Tibial artery (tissue), 4 donors: ENCODE measurements around the gene IFIT2.
A peak's percentile ranks its signal among the peaks of the same experiment; 100 is the strongest.

Source experiments
- DNase-seq, 2 donors: peaks; one replicate each; pipeline ENCODE4 v3.0.0-alpha.2; 2019
- H3K27ac ChIP-seq, 2 donors: fragments of 200-600 bp; sonication (generic) in 1 of 2; 1 replicate in 1 of 2; 2 replicates in 1 of 2; pipeline ENCODE4 v1.5.1; 2018 to 2019; ENCODE audit warnings: mild to moderate bottlenecking in 1 of 2
- H3K27me3 ChIP-seq, 2 donors: fragments of 200-600 bp; sonication (generic) in 1 of 2; one replicate each; pipeline versions ENCODE4 v1.5.1 to v1.6.0; 2016 to 2019
- H3K36me3 ChIP-seq, 3 donors: fragments of 200-600 bp; sonication (generic) in 2 of 3; one replicate each; pipeline ENCODE4 v1.5.1; 2016 to 2019; ENCODE audit warnings: mild to moderate bottlenecking in 2 of 3
- H3K4me1 ChIP-seq, 4 donors: fragments of 200-600 bp; sonication (generic) in 2 of 4; 1 replicate in 3 of 4; 2 replicates in 1 of 4; pipeline ENCODE4 v1.5.1; 2016 to 2019
- H3K4me3 ChIP-seq, 2 donors: fragments of 200-600 bp; sonication (generic) in 1 of 2; 1 replicate in 1 of 2; 2 replicates in 1 of 2; pipeline ENCODE4 v1.5.1; 2018 to 2019; ENCODE audit warnings: mild to moderate bottlenecking in 2 of 2
- H3K9me3 ChIP-seq, 3 donors: fragments of 200-600 bp; sonication (generic) in 1 of 3; one replicate each; pipeline ENCODE4 v1.5.1; 2016 to 2019
- CTCF ChIP-seq, 2 experiments: fragments of 200-600 bp in 1 of 2; fragments of 450-650 bp in 1 of 2; IDR thresholded peaks; one replicate each; pipeline ENCODE4 v1.5.1; 2017 to 2019; ENCODE audit warnings: antibody characterized with exemption in 2 of 2, mild to moderate bottlenecking in 1 of 2, moderate library complexity in 1 of 2
- intact Hi-C: fragments of 100-400 bp; cut with DNase I; formaldehyde crosslinking; loops from one replicate; pipeline ENCODE4 v1.15.0; 2023; ENCODE audit warnings: low total_unique reads

IFIT2 gene

GRCh38 chr10:89257581-89257980 lies 44.3 kb upstream of the IFIT2 start:
- no peaks in the 10 kb centered on the region for H3K9me3 ChIP-seq
- H3K36me3 ChIP-seq: no peaks in the 10 kb centered on the region
- no peak overlapping the region for H3K27ac ChIP-seq
- no peak overlapping the region for H3K4me3 ChIP-seq
- TF ChIP-seq CTCF (IDR thresholded peaks at IDR 0.05): no peak
- DNase-seq: no peak
- no peaks in the 10 kb centered on the region for H3K27me3 ChIP-seq
- peaks cover 0 to 16% (median 9%) of the 10 kb centered on the region in 4 donors for H3K4me1 ChIP-seq
- intact Hi-C loops: loop anchor here (10.0 kb wide), 1 partner anchor 447 kb away; the partner anchor contains the start of gene KIF20B

GRCh38 chr10:89258881-89259280 lies 43.0 kb upstream of the IFIT2 start:
- no peak for TF ChIP-seq CTCF (IDR thresholded peaks at IDR 0.05)
- no peaks in the 10 kb centered on the region for H3K27me3 ChIP-seq
- no peak for DNase-seq
- no peak overlapping the region for H3K27ac ChIP-seq
- intact Hi-C loops: loop anchor here (10.0 kb wide), 1 partner anchor 446 kb away; the partner anchor contains the start of gene KIF20B
- H3K4me1 ChIP-seq: peaks cover 0 to 29% (median 18%) of the 10 kb centered on the region in 4 donors
- H3K9me3 ChIP-seq: no peaks in the 10 kb centered on the region
- H3K36me3 ChIP-seq: no peaks in the 10 kb centered on the region
- no peak overlapping the region for H3K4me3 ChIP-seq

DNA sequence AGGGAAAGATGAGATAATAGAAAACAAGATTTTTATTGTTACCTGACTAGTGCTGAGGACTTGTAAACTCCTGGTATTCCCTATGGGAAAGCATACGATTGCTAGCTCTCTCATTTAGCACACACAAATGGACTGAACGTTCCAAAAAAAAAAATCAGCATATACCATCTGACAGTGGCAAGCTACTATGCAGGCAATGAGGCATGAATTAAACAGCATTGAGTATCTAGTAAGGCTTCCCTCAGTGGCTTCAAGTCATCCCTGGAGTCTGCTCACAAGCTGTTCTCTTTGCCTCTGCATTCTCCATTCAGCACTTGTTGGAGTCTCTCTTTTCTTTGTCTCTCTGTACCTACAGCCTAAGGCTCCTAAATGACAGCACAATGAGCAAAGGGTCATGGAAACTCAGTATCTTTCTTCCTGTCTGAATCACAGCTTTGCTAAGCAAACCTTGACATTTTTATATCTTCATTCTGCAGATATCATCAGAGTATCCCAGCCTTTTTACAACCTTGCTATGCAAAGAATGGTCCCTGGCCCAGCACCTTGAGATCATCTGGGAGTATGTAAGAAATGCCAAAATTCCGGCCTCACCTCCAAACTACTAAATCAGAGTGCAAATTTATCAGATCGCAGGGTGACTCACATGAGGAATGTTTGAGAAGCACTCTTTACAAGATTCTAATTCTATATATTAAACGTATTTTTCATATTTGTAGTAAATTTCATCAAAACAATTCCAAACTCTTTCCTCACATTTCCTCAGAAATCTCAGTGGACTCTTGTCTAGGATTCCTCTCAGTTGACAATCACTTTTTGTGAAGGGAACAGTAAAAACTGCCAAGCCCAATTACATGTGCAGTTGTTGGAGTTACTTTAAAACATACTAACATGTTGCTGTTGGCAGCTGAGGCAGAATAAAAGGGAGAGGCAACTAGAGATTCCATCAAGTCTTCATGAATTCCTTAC lies 39.5 kb upstream of the IFIT2 start:
- DNase-seq: no peak
- Histone ChIP-seq H3K9me3 (no peaks in the 10 kb centered on the region), H3K36me3 (no peaks in the 10 kb centered on the region), H3K27me3 (no peaks in the 10 kb centered on the region), H3K4me3 (no peak overlapping the region), H3K4me1 (peaks cover 0 to 29% (median 18%) of the 10 kb centered on the region in 4 donors), H3K27ac (peak overlapping the region; percentile 31 to 39)
- no peak for TF ChIP-seq CTCF (IDR thresholded peaks at IDR 0.05)
- intact Hi-C loops: no loop called here

DNA sequence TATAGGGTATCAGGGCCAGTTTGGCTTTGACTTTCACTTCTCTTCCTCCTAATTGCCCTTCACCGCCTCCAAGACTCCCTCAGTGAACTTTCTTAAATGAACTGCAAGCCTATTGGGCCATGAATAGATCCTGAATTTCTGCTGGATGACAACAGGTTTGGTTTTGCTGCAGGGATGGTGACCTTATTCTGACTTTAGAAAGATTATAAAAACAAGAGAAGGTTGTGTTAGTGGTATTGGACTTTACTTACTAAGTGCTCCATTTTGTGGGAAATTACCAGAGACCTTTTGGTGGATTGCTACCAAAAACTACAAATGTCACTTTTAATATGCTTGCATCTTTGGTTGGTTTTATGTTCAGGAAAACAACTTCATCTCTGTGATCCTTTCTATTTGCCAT lies 38.8 kb upstream of the IFIT2 start:
- intact Hi-C loops: no loop called here
- H3K27ac ChIP-seq: peak overlapping the region; percentile 31 to 39
- no peaks in the 10 kb centered on the region for H3K36me3 ChIP-seq
- peaks cover 0 to 29% (median 18%) of the 10 kb centered on the region in 4 donors for H3K4me1 ChIP-seq
- H3K27me3 ChIP-seq: no peaks in the 10 kb centered on the region
- TF ChIP-seq CTCF (IDR thresholded peaks at IDR 0.05): no peak
- H3K9me3 ChIP-seq: no peaks in the 10 kb centered on the region
- H3K4me3 ChIP-seq: no peak overlapping the region
- no peak for DNase-seq

DNA sequence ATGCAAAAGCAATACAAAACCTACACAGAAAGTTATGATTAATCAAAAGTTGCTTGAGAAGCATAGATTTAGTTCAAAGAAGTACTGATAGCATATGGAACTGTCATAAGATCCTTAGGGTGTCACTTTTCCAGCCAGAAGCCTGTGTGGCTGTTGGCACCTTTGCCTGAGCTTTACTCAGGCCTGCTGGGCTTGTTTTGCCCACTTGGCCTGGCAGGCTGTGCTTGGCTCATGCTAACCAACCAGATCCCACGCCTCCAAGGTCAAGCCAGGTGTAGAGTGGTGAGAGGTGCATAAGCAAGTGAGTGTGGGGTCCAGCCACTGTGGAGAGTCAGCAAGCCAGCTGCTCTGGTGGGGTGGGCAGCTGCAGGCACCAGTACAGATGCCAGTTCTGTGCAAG lies 38.3 kb upstream of the IFIT2 start:
- no peak for DNase-seq
- no peak for TF ChIP-seq CTCF (IDR thresholded peaks at IDR 0.05)
- Histone ChIP-seq H3K9me3 (no peaks in the 10 kb centered on the region), H3K36me3 (no peaks in the 10 kb centered on the region), H3K4me3 (no peak overlapping the region), H3K4me1 (peaks cover 0 to 29% (median 18%) of the 10 kb centered on the region in 4 donors), H3K27ac (peak overlapping the region; percentile 31 to 39), H3K27me3 (no peaks in the 10 kb centered on the region)
- intact Hi-C loops: no loop called here
